ENCODE results near the gene ALDH16A1. TPM values are rescaled to one million over a fixed set of nuclear protein-coding genes. Genes with fewer than 3 reads are reported as not detected.

Gene ALDH16A1
- total and polyA plus RNA-seq, 2 of the 8 experiments (the other 6 are each of a cell fraction or from before 2014, with no cell fraction given): 30.5 to 34.3 TPM

DNA sequence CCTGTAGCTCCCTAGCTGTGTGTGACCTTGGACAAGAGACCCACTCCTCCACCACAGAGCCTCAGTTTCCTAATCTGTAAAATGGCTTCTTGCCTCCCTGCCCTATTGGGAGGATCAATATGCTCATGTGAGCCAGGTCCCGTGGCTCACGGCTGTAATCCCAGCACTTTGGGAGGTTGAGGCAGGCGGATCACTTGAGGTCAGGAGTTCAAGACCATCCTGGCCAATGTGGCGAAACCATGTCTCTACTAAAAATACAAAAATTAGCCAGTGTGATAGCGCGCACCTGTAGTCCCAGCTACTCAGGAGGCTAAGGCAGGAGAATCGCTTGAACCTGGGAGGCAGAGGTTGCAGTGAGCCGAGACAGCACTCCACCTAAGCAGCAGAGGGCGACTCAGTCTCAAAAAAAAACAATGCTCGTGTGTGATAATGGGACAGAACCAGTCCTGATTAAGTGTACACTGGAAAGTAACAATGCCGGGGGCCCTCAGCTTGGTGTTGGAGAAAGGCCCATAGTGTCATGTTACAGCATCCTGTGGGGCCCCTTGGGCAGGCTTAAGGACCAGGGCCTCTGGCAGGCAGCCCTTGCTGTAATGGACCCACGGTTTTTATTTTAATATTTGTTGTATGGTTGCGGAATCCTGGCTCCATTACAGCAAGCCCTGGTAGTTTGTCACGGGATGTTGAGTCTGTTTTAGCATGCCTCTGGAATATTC, 50.0 kb downstream of the ALDH16A1 start (continued):
- TF ChIP-seq, protein P1, sequence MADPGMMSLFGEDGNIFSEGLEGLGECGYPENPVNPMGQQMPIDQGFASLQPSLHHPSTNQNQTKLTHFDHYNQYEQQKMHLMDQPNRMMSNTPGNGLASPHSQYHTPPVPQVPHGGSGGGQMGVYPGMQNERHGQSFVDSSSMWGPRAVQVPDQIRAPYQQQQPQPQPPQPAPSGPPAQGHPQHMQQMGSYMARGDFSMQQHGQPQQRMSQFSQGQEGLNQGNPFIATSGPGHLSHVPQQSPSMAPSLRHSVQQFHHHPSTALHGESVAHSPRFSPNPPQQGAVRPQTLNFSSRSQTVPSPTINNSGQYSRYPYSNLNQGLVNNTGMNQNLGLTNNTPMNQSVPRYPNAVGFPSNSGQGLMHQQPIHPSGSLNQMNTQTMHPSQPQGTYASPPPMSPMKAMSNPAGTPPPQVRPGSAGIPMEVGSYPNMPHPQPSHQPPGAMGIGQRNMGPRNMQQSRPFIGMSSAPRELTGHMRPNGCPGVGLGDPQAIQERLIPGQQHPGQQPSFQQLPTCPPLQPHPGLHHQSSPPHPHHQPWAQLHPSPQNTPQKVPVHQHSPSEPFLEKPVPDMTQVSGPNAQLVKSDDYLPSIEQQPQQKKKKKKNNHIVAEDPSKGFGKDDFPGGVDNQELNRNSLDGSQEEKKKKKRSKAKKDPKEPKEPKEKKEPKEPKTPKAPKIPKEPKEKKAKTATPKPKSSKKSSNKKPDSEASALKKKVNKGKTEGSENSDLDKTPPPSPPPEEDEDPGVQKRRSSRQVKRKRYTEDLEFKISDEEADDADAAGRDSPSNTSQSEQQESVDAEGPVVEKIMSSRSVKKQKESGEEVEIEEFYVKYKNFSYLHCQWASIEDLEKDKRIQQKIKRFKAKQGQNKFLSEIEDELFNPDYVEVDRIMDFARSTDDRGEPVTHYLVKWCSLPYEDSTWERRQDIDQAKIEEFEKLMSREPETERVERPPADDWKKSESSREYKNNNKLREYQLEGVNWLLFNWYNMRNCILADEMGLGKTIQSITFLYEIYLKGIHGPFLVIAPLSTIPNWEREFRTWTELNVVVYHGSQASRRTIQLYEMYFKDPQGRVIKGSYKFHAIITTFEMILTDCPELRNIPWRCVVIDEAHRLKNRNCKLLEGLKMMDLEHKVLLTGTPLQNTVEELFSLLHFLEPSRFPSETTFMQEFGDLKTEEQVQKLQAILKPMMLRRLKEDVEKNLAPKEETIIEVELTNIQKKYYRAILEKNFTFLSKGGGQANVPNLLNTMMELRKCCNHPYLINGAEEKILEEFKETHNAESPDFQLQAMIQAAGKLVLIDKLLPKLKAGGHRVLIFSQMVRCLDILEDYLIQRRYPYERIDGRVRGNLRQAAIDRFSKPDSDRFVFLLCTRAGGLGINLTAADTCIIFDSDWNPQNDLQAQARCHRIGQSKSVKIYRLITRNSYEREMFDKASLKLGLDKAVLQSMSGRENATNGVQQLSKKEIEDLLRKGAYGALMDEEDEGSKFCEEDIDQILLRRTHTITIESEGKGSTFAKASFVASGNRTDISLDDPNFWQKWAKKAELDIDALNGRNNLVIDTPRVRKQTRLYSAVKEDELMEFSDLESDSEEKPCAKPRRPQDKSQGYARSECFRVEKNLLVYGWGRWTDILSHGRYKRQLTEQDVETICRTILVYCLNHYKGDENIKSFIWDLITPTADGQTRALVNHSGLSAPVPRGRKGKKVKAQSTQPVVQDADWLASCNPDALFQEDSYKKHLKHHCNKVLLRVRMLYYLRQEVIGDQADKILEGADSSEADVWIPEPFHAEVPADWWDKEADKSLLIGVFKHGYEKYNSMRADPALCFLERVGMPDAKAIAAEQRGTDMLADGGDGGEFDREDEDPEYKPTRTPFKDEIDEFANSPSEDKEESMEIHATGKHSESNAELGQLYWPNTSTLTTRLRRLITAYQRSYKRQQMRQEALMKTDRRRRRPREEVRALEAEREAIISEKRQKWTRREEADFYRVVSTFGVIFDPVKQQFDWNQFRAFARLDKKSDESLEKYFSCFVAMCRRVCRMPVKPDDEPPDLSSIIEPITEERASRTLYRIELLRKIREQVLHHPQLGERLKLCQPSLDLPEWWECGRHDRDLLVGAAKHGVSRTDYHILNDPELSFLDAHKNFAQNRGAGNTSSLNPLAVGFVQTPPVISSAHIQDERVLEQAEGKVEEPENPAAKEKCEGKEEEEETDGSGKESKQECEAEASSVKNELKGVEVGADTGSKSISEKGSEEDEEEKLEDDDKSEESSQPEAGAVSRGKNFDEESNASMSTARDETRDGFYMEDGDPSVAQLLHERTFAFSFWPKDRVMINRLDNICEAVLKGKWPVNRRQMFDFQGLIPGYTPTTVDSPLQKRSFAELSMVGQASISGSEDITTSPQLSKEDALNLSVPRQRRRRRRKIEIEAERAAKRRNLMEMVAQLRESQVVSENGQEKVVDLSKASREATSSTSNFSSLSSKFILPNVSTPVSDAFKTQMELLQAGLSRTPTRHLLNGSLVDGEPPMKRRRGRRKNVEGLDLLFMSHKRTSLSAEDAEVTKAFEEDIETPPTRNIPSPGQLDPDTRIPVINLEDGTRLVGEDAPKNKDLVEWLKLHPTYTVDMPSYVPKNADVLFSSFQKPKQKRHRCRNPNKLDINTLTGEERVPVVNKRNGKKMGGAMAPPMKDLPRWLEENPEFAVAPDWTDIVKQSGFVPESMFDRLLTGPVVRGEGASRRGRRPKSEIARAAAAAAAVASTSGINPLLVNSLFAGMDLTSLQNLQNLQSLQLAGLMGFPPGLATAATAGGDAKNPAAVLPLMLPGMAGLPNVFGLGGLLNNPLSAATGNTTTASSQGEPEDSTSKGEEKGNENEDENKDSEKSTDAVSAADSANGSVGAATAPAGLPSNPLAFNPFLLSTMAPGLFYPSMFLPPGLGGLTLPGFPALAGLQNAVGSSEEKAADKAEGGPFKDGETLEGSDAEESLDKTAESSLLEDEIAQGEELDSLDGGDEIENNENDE (IDR thresholded peaks at IDR 0.05; ENCODE audit: insufficient replicate concordance, low read length): no peak
- TF ChIP-seq FOSL1 (IDR thresholded peaks at IDR 0.05; ENCODE audit: insufficient read depth, low read depth, low read length): no peak
- no peak for TF ChIP-seq YY1 (IDR thresholded peaks at IDR 0.05; ENCODE audit: low read depth, low read length)
- no peak for TF ChIP-seq TAF7 (optimal IDR thresholded peaks at IDR 0.05; ENCODE audit: borderline replicate concordance, low read depth, low read length)
- TF ChIP-seq RAD21 (IDR thresholded peaks at IDR 0.05 in 1 of 2, conservative IDR thresholded peaks at IDR 0.05 in 1 of 2; ENCODE audit: low read depth in 2 of 2, low read length in 2 of 2): peak; percentile 55 to 59
- TF ChIP-seq, protein P2, sequence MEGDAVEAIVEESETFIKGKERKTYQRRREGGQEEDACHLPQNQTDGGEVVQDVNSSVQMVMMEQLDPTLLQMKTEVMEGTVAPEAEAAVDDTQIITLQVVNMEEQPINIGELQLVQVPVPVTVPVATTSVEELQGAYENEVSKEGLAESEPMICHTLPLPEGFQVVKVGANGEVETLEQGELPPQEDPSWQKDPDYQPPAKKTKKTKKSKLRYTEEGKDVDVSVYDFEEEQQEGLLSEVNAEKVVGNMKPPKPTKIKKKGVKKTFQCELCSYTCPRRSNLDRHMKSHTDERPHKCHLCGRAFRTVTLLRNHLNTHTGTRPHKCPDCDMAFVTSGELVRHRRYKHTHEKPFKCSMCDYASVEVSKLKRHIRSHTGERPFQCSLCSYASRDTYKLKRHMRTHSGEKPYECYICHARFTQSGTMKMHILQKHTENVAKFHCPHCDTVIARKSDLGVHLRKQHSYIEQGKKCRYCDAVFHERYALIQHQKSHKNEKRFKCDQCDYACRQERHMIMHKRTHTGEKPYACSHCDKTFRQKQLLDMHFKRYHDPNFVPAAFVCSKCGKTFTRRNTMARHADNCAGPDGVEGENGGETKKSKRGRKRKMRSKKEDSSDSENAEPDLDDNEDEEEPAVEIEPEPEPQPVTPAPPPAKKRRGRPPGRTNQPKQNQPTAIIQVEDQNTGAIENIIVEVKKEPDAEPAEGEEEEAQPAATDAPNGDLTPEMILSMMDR (IDR thresholded peaks at IDR 0.05; ENCODE audit: control extremely low read depth in 1 of 3, insufficient read depth in 1 of 3, low read depth in 1 of 3, low read length in 3 of 3): peak; percentile 40 to 45 (median 41); a peak in 3 of 4 replicates

Measured in H1 (cell line).